HepG2 (cell line): ENCODE data around the gene MAP6D1. TPM values are rescaled to one million over a fixed set of nuclear protein-coding genes. Genes with fewer than 3 reads are reported as not detected.

Experiments
- ATAC-seq: fragments of 200-7000 bp; cut with Tn5 transposase; 3 replicates; pipeline ENCODE4 v1.9.1; 2020; ENCODE audit warnings: mild to moderate bottlenecking, moderate library complexity
- BruUV-seq: library from RNA; stranded (reverse); fragments of 400-500 nt; replicated peaks from 2 replicates; lab custom pipeline; 2021; lab: Mats Ljungman, UMichigan
- CTCF ChIA-PET: fragments of 300-600 bp; formaldehyde crosslinking; extraction: SDS; loops from one replicate; lab custom pipeline; 2021; ENCODE audit warnings: low total read pairs, inconsistent platforms, low intra/inter-chr PET ratio; lab: Yijun Ruan, JAX
- POLR2A ChIA-PET: fragments of 350-600 bp; sonication (Branson Sonifier 250); formaldehyde crosslinking; loops from one replicate; lab custom pipeline; 2020; ENCODE audit warnings: antibody characterized with exemption, inconsistent platforms; lab: Yijun Ruan, JAX
- DNase-seq: peaks from one replicate; pipeline ENCODE4 v3.0.0-alpha.2; 2015; ENCODE audit warnings: low spot score
- FAIRE-seq: peaks from 3 replicates; lab custom pipeline; 2011; peaks lifted over from hg19 to GRCh38; lab: Jason Lieb, UNC
- H2AFZ ChIP-seq: one replicate; pipeline ENCODE4 v1.6.1; 2011; ENCODE audit warnings: low read length, inconsistent platforms
- H3K27ac ChIP-seq: fragments of 300-600 bp; 3 replicates; pipeline ENCODE4 v1.8.0; 2011; ENCODE audit warnings: mixed run types, mild to moderate bottlenecking, mixed read lengths, low read length, inconsistent platforms; ENCODE audit not compliant: insufficient read depth; ENCODE audit errors: extremely low read length
- H3K27me3 ChIP-seq, 2 experiments: fragments of 200-600 bp in 1 of 2; 2 replicates in 1 of 2; 3 replicates in 1 of 2; pipeline versions ENCODE4 v1.6.0 to v1.8.0; 2011; ENCODE audit warnings: low read length in 2 of 2, mild to moderate bottlenecking in 2 of 2, moderate library complexity in 2 of 2, inconsistent platforms in 1 of 2; ENCODE audit not compliant: insufficient read depth in 2 of 2, control insufficient read depth in 1 of 2
- H3K36me3 ChIP-seq, 2 experiments: fragments of 200-600 bp in 1 of 2; replicated peaks in 1 of 2; 2 replicates in 1 of 2; 3 replicates in 1 of 2; pipeline versions ENCODE4 v1.5.1 to v1.8.0; 2011; ENCODE audit warnings: low read length in 2 of 2, inconsistent platforms in 1 of 2; ENCODE audit not compliant: insufficient read depth in 2 of 2, control insufficient read depth in 1 of 2
- H3K4me1 ChIP-seq: 2 replicates; pipeline ENCODE4 v1.5.1; 2012; ENCODE audit warnings: low read length, inconsistent platforms; ENCODE audit not compliant: insufficient read depth
- H3K4me2 ChIP-seq: 2 replicates; pipeline ENCODE4 v1.6.0; 2011; ENCODE audit warnings: low read depth, low read length, inconsistent platforms
- H3K4me3 ChIP-seq, 3 experiments: fragments of 200-600 bp in 1 of 3; sonication (generic), shearing (Covaris generic) in 1 of 3; replicated peaks in 1 of 3; 2 replicates each; pipeline ENCODE4 v1.5.1; 2011 to 2016; ENCODE audit warnings: low read length in 3 of 3, inconsistent platforms in 2 of 3, low read depth in 2 of 3, mild to moderate bottlenecking in 2 of 3, control low read depth in 1 of 3, mixed read lengths in 1 of 3; ENCODE audit not compliant: insufficient read depth in 1 of 3
- H3K79me2 ChIP-seq: one replicate; pipeline ENCODE4 v1.6.1; 2011; ENCODE audit warnings: low read length, inconsistent platforms; ENCODE audit not compliant: insufficient read depth
- H3K9ac ChIP-seq: 2 replicates; pipeline ENCODE4 v1.6.0; 2011; ENCODE audit warnings: mild to moderate bottlenecking, low read depth, low read length, inconsistent platforms; ENCODE audit not compliant: insufficient read depth
- H3K9me3 ChIP-seq: 2 replicates; pipeline ENCODE4 v1.5.1; 2012; ENCODE audit warnings: mild to moderate bottlenecking, low read length
- H4K20me1 ChIP-seq: 2 replicates; pipeline ENCODE4 v1.6.0; 2011; ENCODE audit warnings: inconsistent platforms, mild to moderate bottlenecking, low read length, moderate library complexity; ENCODE audit not compliant: insufficient read depth
- CBFB ChIP-seq: sonication (generic); formaldehyde crosslinking; IDR thresholded peaks from 2 replicates; pipeline ENCODE4 v1.4.0; 2020; ENCODE audit warnings: missing genetic modification reagents
- FOXJ3 ChIP-seq: sonication (generic); formaldehyde crosslinking; IDR thresholded peaks from 2 replicates; pipeline ENCODE4 v1.4.0; 2020; ENCODE audit warnings: missing genetic modification reagents, mild to moderate bottlenecking, borderline replicate concordance
- KAT2B ChIP-seq: fragments of 150-350 bp; IDR thresholded peaks from 2 replicates; pipeline ENCODE4 v1.6.1; 2014; ENCODE audit warnings: low read depth, low read length, borderline replicate concordance
- NFKBIZ ChIP-seq: IDR thresholded peaks from 2 replicates; pipeline ENCODE4 v1.6.1; 2018; ENCODE audit warnings: missing genetic modification reagents, missing compliant biosample characterization
- NPAS2 ChIP-seq: sonication (generic); formaldehyde crosslinking; IDR thresholded peaks from 2 replicates; pipeline ENCODE4 v1.8.0; 2022; ENCODE audit warnings: mild to moderate bottlenecking, missing genetic modification reagents, borderline replicate concordance
- PITX1 ChIP-seq: sonication (generic); formaldehyde crosslinking; IDR thresholded peaks from 2 replicates; pipeline ENCODE4 v1.5.1; 2020; ENCODE audit warnings: mild to moderate bottlenecking, missing genetic modification reagents
- PRMT3 ChIP-seq: sonication (generic); formaldehyde crosslinking; IDR thresholded peaks from 2 replicates; pipeline ENCODE4 v1.8.1; 2022; ENCODE audit warnings: low read depth, mild to moderate bottlenecking, moderate library complexity, missing genetic modification reagents, borderline replicate concordance
- ZFP90 ChIP-seq: sonication (generic); formaldehyde crosslinking; IDR thresholded peaks from 2 replicates; pipeline ENCODE4 v1.8.0; 2022; ENCODE audit warnings: missing genetic modification reagents, mild to moderate bottlenecking, inconsistent platforms, borderline replicate concordance
- WGBS: methylation state at CpG from one replicate; pipeline ENCODE4 v1.1.6; 2017; ENCODE audit warnings: low lambda C conversion rate; 5-methylcytosine and 5-hydroxymethylcytosine counted together
- in situ Hi-C: cut with HindIII; loops from 2 replicates; pipeline ENCODE4 v1.10.0; 2017; ENCODE audit warnings: low pct_unique_long_range_greater_than_20kb; ENCODE audit not compliant: extremely low pct_ligation_motif_present
- intact Hi-C: fragments of 100-400 bp; cut with micrococcal nuclease; formaldehyde crosslinking; loops from one replicate; pipeline ENCODE4 v1.10.0; 2022; ENCODE audit not compliant: unreplicated experiment
- polyA plus RNA-seq, 8 experiments: library from polyadenylated mRNA; depleted of rRNA in 3 of 8; stranded (reverse) in 7 of 8; unstranded in 1 of 8; fragments of >200 nt; fragmentation: Illumina TruSeq in 4 of 8; extraction: Trizol in 4 of 8; gene quantifications; 2 replicates each; pipeline versions ENCODE4 v1.2.1 to v1.2.3, GENCODE V29; 2011 to 2016; ENCODE audit warnings: low read depth in 4 of 8, missing spikeins in 1 of 8, mixed read lengths in 1 of 8; ENCODE audit not compliant: insufficient read depth in 1 of 8
- total RNA-seq, 5 experiments: library from RNA; depleted of rRNA; stranded (reverse); fragments of >200 nt; fragmentation: Illumina TruSeq; extraction: Trizol; gene quantifications; 2 replicates each; pipeline ENCODE4 v1.2.3, GENCODE V29; 2016; ENCODE audit warnings: low read depth in 1 of 5
- TF ChIP-seq, protein P1 (sequence below): IDR thresholded peaks from 2 replicates; pipeline ENCODE4 v1.6.1; 2016; ENCODE audit warnings: mild to moderate bottlenecking

MAP6D1 gene
- total and polyA plus RNA-seq, 2 of the 13 experiments (the other 11 are each of a cell fraction or from before 2014, with no cell fraction given) = 0.12 to 0.62 TPM

DNA sequence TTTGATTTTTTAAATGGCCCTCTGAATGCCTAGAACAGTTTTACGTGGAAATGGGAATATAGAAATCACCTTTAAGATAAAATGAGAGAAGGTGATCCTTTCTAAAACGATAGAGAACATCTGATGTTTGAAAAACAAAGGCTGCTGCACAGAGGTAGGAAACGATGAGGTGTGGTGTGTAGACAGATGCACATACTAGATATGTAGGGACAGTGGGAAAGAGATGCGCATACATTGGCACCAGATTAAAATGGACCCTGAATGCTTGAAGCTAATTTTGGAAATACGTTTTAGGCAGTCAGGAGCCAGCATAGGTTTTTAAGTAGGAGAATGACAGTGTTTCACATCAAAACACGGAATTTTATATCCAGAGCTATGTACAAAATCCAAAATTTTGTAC, 29.0 kb downstream of the MAP6D1 start:
- TF ChIP-seq, protein P1, sequence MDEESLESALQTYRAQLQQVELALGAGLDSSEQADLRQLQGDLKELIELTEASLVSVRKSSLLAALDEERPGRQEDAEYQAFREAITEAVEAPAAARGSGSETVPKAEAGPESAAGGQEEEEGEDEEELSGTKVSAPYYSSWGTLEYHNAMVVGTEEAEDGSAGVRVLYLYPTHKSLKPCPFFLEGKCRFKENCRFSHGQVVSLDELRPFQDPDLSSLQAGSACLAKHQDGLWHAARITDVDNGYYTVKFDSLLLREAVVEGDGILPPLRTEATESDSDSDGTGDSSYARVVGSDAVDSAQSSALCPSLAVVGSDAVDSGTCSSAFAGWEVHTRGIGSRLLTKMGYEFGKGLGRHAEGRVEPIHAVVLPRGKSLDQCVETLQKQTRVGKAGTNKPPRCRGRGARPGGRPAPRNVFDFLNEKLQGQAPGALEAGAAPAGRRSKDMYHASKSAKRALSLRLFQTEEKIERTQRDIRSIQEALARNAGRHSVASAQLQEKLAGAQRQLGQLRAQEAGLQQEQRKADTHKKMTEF (CRISPR knock-in tag) = no peak
- TF ChIP-seq KAT2B (no peak), ZFP90 (CRISPR knock-in tag) (no peak), NPAS2 (CRISPR knock-in tag) (no peak), PITX1 (CRISPR knock-in tag) (no peak), NFKBIZ (CRISPR knock-in tag) (no peak), CBFB (CRISPR knock-in tag) (no peak), PRMT3 (no peak), FOXJ3 (CRISPR knock-in tag) (no peak)
- no peaks in the 10 kb centered on the region for H3K27me3 ChIP-seq
- no peak overlapping the region for H3K27ac ChIP-seq
- POLR2A ChIA-PET = no interaction called here
- intact Hi-C loops (no loop called here), in situ Hi-C loops (no loop called here)
- no peak overlapping the region for H3K9ac ChIP-seq
- H4K20me1 ChIP-seq = no peaks in the 10 kb centered on the region
- H3K4me2 ChIP-seq = no peak overlapping the region
- no TSS peak for BruUV-seq
- H3K9me3 ChIP-seq = no peaks in the 10 kb centered on the region
- DNase-seq = no peak
- ATAC-seq = no peak
- CTCF ChIA-PET = no interaction called here
- H3K4me3 ChIP-seq = no peak overlapping the region
- peaks cover 18 to 60% of the 10 kb centered on the region in 2 experiments for H3K36me3 ChIP-seq
- H3K4me1 ChIP-seq = no peaks in the 10 kb centered on the region
- no peaks in the 10 kb centered on the region for H3K79me2 ChIP-seq
- no peak for FAIRE-seq
- H2AFZ ChIP-seq = no peak overlapping the region
- WGBS = 78% methylated on average over 6 of the region's 6 CpGs
